Activated CD4-positive, alpha-beta T cell treated with anti-CD3 and anti-CD28 coated beads for 1 hour (primary cell): ENCODE data around the gene TXNDC15.

Source experiments
- DNase-seq: peaks from one replicate; pipeline ENCODE4 v3.0.0-alpha.2; 2020

Gene TXNDC15

DNA sequence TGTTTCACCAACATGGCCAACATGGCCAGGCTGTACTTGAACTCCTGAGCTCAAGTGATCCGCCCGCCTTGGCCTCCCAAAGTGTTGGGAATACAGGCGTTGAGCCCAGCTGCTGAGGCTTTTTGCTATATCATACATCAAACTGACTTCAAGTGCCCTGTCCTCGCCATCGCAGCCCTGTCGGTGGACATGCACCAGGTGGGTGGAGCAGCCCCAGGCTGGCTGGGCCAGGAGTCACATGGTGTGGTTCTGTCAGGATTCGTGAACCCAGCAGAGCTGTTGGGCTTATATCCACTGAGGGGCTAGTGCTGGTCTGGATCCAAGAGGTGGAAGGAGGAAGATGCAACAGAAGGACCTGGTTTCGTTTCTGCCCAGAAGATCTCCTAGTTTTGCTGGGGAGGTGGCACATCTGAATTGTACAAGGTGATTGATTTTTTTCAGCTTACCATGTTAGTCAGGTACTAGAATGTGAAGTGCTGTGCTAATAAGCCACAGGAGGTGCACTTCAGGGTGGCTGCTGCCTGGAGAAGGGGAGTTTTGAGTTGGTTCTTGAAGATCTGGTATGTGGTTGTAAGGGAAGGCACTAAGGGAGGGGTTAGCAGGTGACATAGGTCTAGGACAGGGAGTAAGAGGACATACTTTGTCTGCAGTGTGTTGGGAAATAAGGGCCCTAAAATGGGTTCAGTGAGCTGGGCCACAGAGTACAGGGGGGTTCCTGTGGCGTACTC is 46.8 kb downstream of the TXNDC15 start:
- DNase-seq: no peak

- DNase-seq: no peak
Observed at GRCh38 chr5:134932508-134932907, 58.3 kb downstream of the TXNDC15 start.

GRCh38 chr5:134934202-134934601 is 60.0 kb downstream of the TXNDC15 start:
- DNase-seq: no peak

DNA sequence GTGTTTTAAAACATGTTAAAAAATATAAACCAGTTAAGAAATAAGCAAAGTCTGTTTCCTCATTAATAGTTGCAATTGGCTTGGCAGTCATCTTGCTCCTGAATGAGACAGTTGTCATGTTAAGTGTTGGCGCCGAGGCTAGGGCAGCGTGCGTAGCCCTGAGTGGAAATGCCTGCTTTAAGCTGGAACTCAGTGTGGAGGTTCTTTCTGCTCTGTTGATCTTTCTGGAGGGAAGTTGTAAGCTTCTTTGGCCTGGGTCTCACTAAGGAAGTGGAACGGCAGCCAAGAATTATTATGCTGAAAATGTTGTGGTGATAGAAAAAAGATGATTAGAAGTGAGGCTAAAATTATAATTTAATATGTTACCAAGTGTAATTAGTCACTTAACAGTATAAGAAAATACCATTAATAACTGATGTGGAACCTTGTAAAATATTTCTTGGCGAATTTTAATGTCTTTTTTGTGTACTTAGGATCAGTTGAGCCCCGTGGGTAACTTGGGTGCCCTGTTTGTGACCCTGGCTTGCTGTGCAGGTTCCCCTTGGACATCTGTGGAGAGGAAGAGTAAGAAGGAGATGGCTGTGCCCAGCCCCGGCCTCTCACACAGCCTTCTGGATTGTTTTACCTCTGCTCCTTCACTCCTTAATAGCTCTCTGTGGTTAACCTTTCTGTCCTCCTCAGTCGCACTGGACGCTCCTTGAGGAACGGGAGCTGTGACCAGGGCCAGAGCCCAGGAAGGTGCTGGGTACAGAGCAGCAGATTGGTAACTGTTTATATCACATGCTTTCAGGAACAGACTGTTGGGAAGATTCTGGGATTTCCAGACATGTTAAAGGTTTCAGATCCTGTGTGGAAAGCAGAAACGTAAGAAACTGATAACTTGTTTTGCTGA is 61.8 kb downstream of the TXNDC15 start:
- no peak for DNase-seq

DNA sequence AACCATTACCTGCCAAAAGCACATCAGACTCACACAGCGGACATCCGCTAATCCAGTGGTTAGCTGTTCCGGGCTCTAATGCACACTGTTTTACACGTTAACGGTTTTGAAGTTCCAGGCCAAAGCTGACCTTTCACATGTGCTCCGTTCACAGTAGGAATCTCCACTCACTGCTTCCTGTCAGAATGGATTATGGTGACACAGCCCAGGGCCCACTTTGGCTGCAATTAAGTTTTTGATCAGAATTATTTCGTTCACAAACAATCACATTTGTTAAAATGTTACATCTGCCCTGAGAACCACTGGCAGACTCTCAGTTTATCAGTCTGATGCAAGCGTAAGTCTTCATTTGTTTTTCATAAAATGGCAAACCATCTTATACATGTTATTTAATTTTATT is 63.4 kb downstream of the TXNDC15 start:
- no peak for DNase-seq

DNA sequence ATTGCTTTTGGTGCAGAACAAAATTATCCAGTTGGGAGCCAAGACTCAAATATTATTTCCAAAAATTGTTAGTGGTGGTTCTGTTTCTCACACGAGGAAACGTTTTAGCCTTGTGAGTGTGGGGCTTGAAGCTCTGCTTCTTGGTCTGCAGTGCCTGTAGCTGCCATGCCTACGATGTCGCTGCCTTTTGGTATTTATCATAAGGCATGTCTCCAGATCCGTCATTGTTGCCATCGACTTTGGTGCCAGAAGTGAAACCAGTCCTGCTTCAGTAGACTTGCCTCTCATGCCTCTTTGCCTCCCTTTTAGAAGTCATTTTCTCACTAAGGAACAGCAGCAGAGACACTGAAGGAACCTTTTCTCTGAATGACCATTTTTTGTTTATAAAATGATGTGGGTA is 63.9 kb downstream of the TXNDC15 start:
- DNase-seq: no peak

GRCh38 chr5:134939500-134939899 is 65.3 kb downstream of the TXNDC15 start:
- no peak for DNase-seq

- DNase-seq: no peak
Observed at GRCh38 chr5:134943547-134943946, 69.4 kb downstream of the TXNDC15 start.

GRCh38 chr5:134944630-134945029 is 70.5 kb downstream of the TXNDC15 start:
- DNase-seq: no peak

DNA sequence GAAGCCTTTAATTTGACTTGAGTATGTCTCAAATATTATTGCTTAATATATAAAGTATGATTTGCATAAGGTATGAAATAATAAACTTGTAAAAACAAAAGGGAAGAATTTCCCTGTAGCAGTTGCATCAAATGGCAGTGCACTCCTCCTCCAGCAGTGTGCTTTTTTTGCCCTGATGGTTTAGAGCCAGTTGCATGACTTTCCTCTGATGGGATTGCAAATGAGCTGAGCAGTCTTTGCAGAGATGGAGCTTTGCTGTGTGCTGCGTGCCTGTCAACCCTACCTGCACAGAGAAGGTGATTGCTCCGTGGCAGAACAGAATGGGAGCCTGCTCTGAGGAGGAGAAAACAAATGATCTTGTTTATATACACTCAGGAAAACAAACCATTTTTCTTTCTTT is 70.9 kb downstream of the TXNDC15 start:
- DNase-seq: no peak

- DNase-seq: no peak
Observed at GRCh38 chr5:134948911-134949310, 74.7 kb downstream of the TXNDC15 start.

DNA sequence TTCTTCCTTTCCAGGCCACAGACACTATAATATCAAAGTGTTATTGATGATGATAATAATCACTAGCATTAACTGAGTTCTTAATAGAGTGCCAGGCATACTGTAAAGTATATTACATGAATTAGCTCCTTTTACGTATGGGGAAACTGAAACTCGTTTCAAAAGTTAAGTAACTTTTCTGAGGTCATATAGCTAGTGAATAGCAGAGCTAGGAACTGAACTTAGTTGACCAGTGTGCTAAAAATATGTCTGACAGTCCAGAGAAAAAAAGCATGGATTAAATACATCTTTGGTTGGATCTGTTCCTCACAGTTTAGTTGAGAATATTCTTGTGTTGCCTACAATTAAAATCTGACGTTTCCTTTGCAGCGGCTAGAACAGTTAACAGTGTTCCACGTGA is 75.1 kb downstream of the TXNDC15 start:
- DNase-seq: no peak
